HEK293T (cell line): Measurements from ENCODE around the gene CD276.

ENCODE experiments used
- PKNOX1 ChIP-seq: fragments of 450-650 bp; IDR thresholded peaks from 2 replicates; pipeline ENCODE4 v1.6.1; 2016
- ZNF384 ChIP-seq: fragments of 450-650 bp; IDR thresholded peaks from 2 replicates; pipeline ENCODE4 v1.6.1; 2016

DNA sequence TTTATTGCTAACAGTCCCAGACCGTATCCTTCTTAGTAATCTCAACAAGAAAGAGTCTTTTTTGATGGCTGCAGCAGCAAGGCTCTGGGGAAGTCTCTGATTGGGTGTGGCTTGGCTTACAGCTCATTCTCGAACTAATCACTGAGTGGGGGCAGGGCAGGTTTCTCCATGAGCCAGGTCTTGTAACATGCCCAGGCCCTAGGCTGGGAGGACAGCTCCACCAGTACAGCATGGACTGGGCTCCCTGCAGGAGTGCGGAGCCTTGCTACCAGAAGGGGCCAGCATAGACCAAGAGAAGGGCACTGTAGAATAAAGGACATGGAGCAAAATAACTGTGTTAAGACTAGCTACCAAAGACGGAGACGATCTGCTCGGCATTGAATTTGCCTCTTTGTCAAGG is 7.2 kb downstream of the CD276 start:
- TF ChIP-seq PKNOX1 (no peak), ZNF384 (no peak)
